GM10266 (cell line): ENCODE data around the gene ZNF81.
A peak's percentile ranks its signal among the peaks of the same experiment; 100 is the strongest.
"Not testable (repeated sequence)": the region's sequence is repeated elsewhere in the genome, so short reads cannot be mapped to it uniquely, and the experiment has no call there.

Experiments
- DNase-seq: peaks from one replicate; pipeline ENCODE4 v3.0.0; 2012; ENCODE audit errors: extremely low spot score
- CTCF ChIP-seq: IDR thresholded peaks from 2 replicates; pipeline ENCODE4 v1.5.1; 2012; ENCODE audit warnings: mild to moderate bottlenecking, low read depth; ENCODE audit not compliant: control insufficient read depth, insufficient read depth; ENCODE audit errors: missing control alignments

ZNF81 gene

GRCh38 chrX:47936940-47937317, 100.2 kb downstream of the ZNF81 start:
- no peak for TF ChIP-seq CTCF
- DNase-seq = no peak

- no peak for TF ChIP-seq CTCF
These were observed 103.7 kb downstream of the ZNF81 start for GRCh38 chrX:47940448-47940847.

GRCh38 chrX:47941423-47941822, 104.7 kb downstream of the ZNF81 start:
- no peak for DNase-seq
- TF ChIP-seq CTCF = no peak

More at GRCh38 chrX:47940448-47940847, 103.7 kb downstream of the ZNF81 start:
- DNase-seq = no peak

GRCh38 chrX:47955295-47955694, 118.6 kb downstream of the ZNF81 start:
- DNase-seq = not testable (repeated sequence)

GRCh38 chrX:47956016-47956415, 119.3 kb downstream of the ZNF81 start:
- DNase-seq = no peak

GRCh38 chrX:47958206-47958605, 121.5 kb downstream of the ZNF81 start:
- DNase-seq = not testable (repeated sequence)

More at GRCh38 chrX:47956016-47956415, 119.3 kb downstream of the ZNF81 start:
- no peak for TF ChIP-seq CTCF

GRCh38 chrX:47958761-47959342, 122.2 kb downstream of the ZNF81 start:
- DNase-seq = peak; percentile 16
- TF ChIP-seq CTCF = peak; percentile 27

- no peak for DNase-seq
- no peak for TF ChIP-seq CTCF
These were observed 123.7 kb downstream of the ZNF81 start for GRCh38 chrX:47960406-47960805.

- DNase-seq = not testable (repeated sequence)
These were observed 125.1 kb downstream of the ZNF81 start for GRCh38 chrX:47961830-47962229.

- DNase-seq = not testable (repeated sequence)
These were observed 128.8 kb downstream of the ZNF81 start for GRCh38 chrX:47965526-47965925.
